WERI-Rb-1 (cell line): ENCODE data around the gene REST.

Experiments
- DNase-seq: peaks from one replicate; pipeline ENCODE4 v3.0.0-alpha.2; 2020
- H3K27ac ChIP-seq: fragments of 250-450 bp; sonication (Bioruptor Pico); 2 replicates; pipeline ENCODE4 v1.5.1; 2020; ENCODE audit warnings: mild to moderate bottlenecking, moderate library complexity
- H3K27me3 ChIP-seq: fragments of 250-450 bp; sonication (Bioruptor Pico); 2 replicates; pipeline ENCODE4 v1.5.1; 2021; ENCODE audit warnings: mild to moderate bottlenecking, low read depth, moderate library complexity; ENCODE audit not compliant: insufficient read depth, severe bottlenecking
- H3K36me3 ChIP-seq: fragments of 250-450 bp; sonication (Bioruptor Pico); 2 replicates; pipeline ENCODE4 v1.5.1; 2020; ENCODE audit warnings: mild to moderate bottlenecking, moderate library complexity
- H3K4me3 ChIP-seq: 2 replicates; pipeline ENCODE4 v1.5.1; 2011; ENCODE audit warnings: low read depth, mild to moderate bottlenecking, control low read depth, low read length
- H3K9me3 ChIP-seq: fragments of 250-450 bp; sonication (Bioruptor Pico); 2 replicates; pipeline ENCODE4 v1.5.1; 2021; ENCODE audit warnings: mild to moderate bottlenecking, moderate library complexity; ENCODE audit not compliant: severe bottlenecking
- CTCF ChIP-seq: IDR thresholded peaks from 2 replicates; pipeline ENCODE4 v1.5.1; 2011; ENCODE audit warnings: low read depth, mild to moderate bottlenecking, control low read depth, inconsistent platforms, low read length

The REST gene

GRCh38 chr4:56940971-56941370 lies 33.3 kb downstream of the REST start:
- Histone ChIP-seq H3K4me3 (no peak overlapping the region), H3K36me3 (no peaks in the 10 kb centered on the region), H3K27me3 (no peaks in the 10 kb centered on the region), H3K9me3 (no peaks in the 10 kb centered on the region), H3K27ac (no peak overlapping the region)
- no peak for TF ChIP-seq CTCF
- DNase-seq: no peak

GRCh38 chr4:56941403-56941802 lies 33.7 kb downstream of the REST start:
- Histone ChIP-seq H3K27me3 (no peaks in the 10 kb centered on the region), H3K36me3 (no peaks in the 10 kb centered on the region), H3K27ac (no peak overlapping the region), H3K9me3 (no peaks in the 10 kb centered on the region), H3K4me3 (no peak overlapping the region)
- no peak for DNase-seq
- no peak for TF ChIP-seq CTCF

GRCh38 chr4:56953680-56954520 lies 46.2 kb downstream of the REST start:
- H3K4me3 ChIP-seq: no peak overlapping the region
- no peak for DNase-seq
- H3K27ac ChIP-seq: no peak overlapping the region
- TF ChIP-seq CTCF: no peak
- no peaks in the 10 kb centered on the region for H3K27me3 ChIP-seq
- H3K9me3 ChIP-seq: no peaks in the 10 kb centered on the region
- H3K36me3 ChIP-seq: no peaks in the 10 kb centered on the region

GRCh38 chr4:56958111-56958517 lies 50.4 kb downstream of the REST start:
- Histone ChIP-seq H3K27ac (no peak overlapping the region), H3K9me3 (no peaks in the 10 kb centered on the region), H3K36me3 (peaks cover 4% of the 10 kb centered on the region), H3K4me3 (no peak overlapping the region), H3K27me3 (no peaks in the 10 kb centered on the region)
- TF ChIP-seq CTCF: no peak
- DNase-seq: no peak

- H3K27ac ChIP-seq: no peak overlapping the region
- DNase-seq: no peak
Observed at GRCh38 chr4:56959100-56959499, 51.4 kb downstream of the REST start.

More at GRCh38 chr4:56959100-56959499, 51.4 kb downstream of the REST start:
- Histone ChIP-seq H3K9me3 (no peaks in the 10 kb centered on the region), H3K4me3 (no peak overlapping the region), H3K36me3 (peaks cover 9% of the 10 kb centered on the region), H3K27me3 (no peaks in the 10 kb centered on the region)
- TF ChIP-seq CTCF: no peak
